Prostate gland (tissue), 2 donors: ENCODE data around the gene COL4A1.

Experiments
- POLR2A ChIP-seq: fragments of 450-650 bp; IDR thresholded peaks from one replicate; pipeline ENCODE4 v1.6.1; 2016; ENCODE audit warnings: antibody characterized with exemption, mild to moderate bottlenecking
- POLR2AphosphoS5 ChIP-seq: sonication (generic); formaldehyde crosslinking; IDR thresholded peaks from one replicate; pipeline ENCODE4 v1.6.1; 2017; ENCODE audit warnings: antibody characterized with exemption
- TF ChIP-seq, protein P1 (sequence below), 4 experiments: fragments of 200-600 bp in 2 of 4; fragments of 450-650 bp in 2 of 4; sonication (generic) in 2 of 4; IDR thresholded peaks; 1 replicate in 3 of 4; 2 replicates in 1 of 4; pipeline ENCODE4 v1.5.1; 2016 to 2019; ENCODE audit warnings: antibody characterized with exemption in 4 of 4, mild to moderate bottlenecking in 2 of 4, moderate library complexity in 2 of 4

DNA sequence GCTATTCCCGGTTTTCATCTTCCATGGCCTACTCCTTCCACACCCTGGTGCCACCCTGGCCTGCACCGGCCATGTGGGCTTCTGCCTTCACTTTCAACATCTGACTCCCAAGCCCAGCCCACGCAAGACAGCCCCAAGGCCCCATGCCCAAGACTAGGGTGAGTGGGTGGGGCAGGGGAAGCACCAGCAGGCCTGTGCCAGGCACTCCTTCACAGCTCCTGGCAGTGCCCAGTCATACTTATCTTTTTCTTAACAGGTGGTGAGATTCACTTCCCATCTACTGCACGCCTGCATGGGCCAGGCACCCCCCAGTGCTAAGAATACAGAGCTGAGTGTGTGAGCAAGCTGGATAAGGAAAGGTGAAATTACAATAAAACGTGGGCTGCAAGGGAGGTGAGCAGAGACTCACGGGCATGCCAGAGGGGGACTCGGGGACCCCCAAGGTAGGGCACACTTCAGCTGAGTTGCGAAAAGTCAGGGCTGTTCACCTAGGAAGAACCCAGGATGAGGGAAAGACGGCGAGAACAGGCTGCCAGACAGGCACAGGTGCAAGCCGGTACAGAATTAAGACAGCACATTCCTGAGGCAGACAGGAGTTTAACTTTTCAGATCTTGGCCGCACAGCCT, 55.7 kb downstream of the COL4A1 start:
- TF ChIP-seq POLR2AphosphoS5 (no peak), POLR2A (no peak)
- TF ChIP-seq, protein P1, sequence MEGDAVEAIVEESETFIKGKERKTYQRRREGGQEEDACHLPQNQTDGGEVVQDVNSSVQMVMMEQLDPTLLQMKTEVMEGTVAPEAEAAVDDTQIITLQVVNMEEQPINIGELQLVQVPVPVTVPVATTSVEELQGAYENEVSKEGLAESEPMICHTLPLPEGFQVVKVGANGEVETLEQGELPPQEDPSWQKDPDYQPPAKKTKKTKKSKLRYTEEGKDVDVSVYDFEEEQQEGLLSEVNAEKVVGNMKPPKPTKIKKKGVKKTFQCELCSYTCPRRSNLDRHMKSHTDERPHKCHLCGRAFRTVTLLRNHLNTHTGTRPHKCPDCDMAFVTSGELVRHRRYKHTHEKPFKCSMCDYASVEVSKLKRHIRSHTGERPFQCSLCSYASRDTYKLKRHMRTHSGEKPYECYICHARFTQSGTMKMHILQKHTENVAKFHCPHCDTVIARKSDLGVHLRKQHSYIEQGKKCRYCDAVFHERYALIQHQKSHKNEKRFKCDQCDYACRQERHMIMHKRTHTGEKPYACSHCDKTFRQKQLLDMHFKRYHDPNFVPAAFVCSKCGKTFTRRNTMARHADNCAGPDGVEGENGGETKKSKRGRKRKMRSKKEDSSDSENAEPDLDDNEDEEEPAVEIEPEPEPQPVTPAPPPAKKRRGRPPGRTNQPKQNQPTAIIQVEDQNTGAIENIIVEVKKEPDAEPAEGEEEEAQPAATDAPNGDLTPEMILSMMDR (IDR thresholded peaks at IDR 0.05) = no peak
